Measurements from ENCODE around the gene SMS. TPM values are rescaled to one million over a fixed set of nuclear protein-coding genes. Genes with fewer than 3 reads are reported as not detected.

Gene SMS
- total RNA-seq, 1 experiment from 2014 or later: 216 TPM

- DNase-seq (ENCODE audit: extremely low read depth, low read depth): no peak
Measured at GRCh38 chrX:21975242-21975641, 34.7 kb downstream of the SMS start.

GRCh38 chrX:21975812-21976211 lies 35.3 kb downstream of the SMS start:
- DNase-seq (ENCODE audit: extremely low read depth, low read depth): peak; percentile 22

- no peak for DNase-seq (ENCODE audit: extremely low read depth, low read depth)
Measured at GRCh38 chrX:21978346-21978745, 37.8 kb downstream of the SMS start.

- no peak for DNase-seq (ENCODE audit: extremely low read depth, low read depth)
Measured at GRCh38 chrX:21982311-21982710, 41.8 kb downstream of the SMS start.

- DNase-seq (ENCODE audit: extremely low read depth, low read depth): peak; percentile 79
Measured at GRCh38 chrX:21985332-21985777, 44.8 kb downstream of the SMS start.

DNA sequence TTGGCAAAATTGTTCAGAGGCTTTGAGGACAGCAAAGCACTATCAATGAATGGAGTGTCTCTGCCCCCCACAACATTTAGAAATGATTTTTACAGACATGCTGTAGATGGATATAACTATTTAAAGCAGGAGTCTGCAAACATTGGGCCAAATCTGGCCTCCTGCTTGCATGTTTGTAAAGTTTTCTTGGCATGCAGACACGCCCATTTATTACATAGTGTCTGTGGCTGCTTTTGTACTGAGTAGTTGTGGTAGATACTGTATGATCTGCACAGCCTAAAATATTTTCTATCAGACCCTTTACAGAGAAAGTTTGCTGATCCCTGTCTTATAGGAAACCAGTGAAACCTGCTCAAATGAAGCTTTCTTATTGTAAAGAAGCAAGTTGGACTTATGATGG lies 46.1 kb downstream of the SMS start:
- no peak for DNase-seq (ENCODE audit: extremely low read depth, low read depth)

GRCh38 chrX:21989384-21989783 lies 48.9 kb downstream of the SMS start:
- no peak for DNase-seq (ENCODE audit: extremely low read depth, low read depth)

DNA sequence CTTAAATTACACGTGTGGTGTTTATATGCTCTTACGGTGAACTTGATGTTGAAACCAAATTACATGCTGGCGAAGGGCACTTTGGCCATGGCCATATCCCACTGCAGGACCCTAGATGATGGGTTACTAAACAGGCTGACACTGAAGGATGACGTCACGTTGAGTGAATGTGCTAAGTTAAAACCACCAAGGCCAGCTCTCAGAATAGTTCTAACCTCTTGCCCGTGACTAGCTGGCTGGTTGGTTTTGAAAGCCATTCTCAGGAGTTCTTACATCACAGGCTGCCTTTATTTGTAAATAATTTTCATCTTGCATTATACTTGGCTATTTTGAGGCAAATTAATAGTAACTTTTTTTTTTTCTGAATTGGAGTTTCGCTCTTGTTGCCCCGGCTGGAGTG lies 50.3 kb downstream of the SMS start:
- DNase-seq (ENCODE audit: extremely low read depth, low read depth): no peak

GRCh38 chrX:21991504-21991903 lies 51.0 kb downstream of the SMS start:
- DNase-seq (ENCODE audit: extremely low read depth, low read depth): no peak

DNA sequence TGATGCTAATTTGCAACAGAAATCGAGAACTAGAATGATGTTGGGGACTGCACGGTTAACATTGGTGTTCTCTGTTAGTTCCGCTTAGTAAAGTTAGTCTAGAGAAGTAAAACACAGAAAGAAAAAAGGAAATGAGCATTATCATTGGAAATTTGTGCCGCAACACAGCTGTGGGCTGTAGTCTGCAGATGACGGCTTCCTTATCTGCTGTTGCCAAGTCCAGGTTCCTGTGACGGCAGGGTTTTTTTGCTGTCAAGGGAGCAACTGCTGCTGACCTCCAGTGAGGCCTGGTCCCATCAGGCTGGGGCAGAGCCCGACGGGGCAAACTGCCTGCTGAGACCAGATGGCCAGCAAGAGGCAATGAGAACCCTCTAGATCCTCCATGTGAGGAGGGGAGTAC lies 52.8 kb downstream of the SMS start:
- no peak for DNase-seq (ENCODE audit: extremely low read depth, low read depth)

GRCh38 chrX:21996872-21997455 lies 56.5 kb downstream of the SMS start:
- DNase-seq (ENCODE audit: extremely low read depth, low read depth): peak; percentile 33

GRCh38 chrX:21998037-21998436 lies 57.5 kb downstream of the SMS start:
- no peak for DNase-seq (ENCODE audit: extremely low read depth, low read depth)

DNA sequence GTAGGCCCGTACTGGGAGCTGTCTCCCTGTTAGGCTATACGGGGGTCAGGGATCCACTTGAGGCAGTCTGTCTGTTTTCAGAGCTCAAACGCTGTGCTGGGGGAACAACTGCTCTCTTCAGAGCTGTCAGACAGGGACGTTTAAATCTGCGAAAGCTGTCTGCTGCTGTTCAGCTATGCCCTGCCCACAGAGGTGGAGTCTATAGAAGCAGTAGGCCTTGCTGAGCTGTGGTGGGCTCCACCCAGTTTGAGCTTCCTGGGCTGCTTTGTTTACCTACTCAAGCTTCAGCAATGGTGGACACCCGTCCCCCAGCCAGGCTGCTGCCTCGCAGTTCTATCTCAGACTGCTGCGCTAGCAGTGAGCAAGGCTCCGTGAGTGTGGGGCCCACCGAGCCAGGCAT lies 64.4 kb downstream of the SMS start:
- DNase-seq (ENCODE audit: extremely low read depth, low read depth): no peak

GRCh38 chrX:22012051-22012450 lies 71.5 kb downstream of the SMS start:
- no peak for DNase-seq (ENCODE audit: extremely low read depth, low read depth)

- no peak for DNase-seq (ENCODE audit: extremely low read depth, low read depth)
Measured at GRCh38 chrX:22012931-22013330, 72.4 kb downstream of the SMS start.

DNA sequence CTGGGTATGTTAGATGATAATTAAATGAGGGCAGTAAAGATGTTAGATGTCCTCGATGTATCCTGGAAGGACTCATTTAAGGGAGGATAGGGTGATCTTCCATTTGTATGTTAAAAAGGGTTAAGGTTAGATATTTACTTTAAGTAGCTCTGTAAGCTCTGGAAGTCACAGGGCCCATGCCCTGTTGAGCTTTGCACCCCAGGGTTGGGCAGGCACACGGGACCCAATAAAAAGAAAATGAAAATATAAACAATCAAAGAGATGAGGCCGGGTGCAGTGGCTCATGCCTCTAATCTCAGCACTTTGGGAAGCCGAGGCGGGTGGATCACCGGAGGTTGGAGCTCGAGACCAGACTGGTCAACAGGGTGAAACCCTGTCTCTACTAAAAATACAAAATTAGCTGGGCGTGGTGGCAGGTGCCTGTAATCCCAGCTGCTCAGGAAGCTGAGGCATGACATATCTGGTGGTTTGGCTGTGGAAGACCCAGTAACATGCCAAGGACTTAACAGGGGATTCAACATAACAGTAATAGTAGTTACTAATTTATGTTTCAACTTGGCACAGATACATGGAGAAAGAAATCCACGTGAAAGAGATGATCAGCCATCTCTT lies 74.7 kb downstream of the SMS start:
- DNase-seq (ENCODE audit: extremely low read depth, low read depth): no peak

DNA sequence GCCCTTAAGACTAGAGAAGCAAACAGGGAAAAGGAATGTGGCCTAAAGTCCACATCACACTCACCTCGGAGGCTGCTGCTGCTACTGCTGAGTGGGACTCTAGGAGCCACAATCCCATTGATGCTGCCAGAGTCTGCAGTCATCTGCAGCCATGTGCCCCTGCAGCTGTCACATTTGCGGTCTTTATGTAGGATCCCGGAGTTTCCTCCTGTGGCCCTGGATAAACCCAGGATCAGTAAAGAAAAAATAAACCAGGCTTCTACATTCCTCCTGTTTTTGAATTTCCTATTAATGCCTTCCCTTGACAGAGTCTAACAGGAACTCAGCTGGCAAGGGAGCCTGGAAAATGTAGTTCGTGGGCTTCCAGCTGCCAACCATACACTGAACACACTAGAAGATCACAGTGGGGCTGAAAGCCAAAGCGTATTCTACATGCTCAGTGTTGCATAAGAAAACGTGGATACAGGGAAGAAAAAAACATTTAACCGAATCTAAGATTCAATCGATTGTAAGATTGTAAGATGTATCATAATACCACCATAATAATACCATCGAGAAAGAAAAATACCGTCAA lies 81.3 kb downstream of the SMS start:
- DNase-seq (ENCODE audit: extremely low read depth, low read depth): no peak

DNA sequence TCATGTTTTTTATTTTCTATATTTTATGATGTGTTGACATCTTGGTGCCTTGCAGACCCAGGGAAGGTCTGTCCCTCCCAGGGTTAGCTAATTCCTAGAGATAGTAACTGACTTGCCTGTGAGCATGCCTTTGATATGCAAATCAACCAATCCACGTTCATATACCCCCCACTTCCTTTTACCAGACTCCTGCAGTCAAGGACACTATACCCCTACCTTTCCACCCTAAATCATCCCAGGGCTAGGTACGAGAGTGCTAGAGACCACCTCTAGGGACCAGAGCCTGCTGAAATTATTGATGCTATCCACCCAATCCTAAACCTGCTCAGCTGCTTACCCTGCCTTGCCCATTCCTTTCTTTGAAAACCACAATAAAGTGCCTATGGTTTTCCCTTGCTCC lies 84.1 kb downstream of the SMS start:
- no peak for DNase-seq (ENCODE audit: extremely low read depth, low read depth)

- no peak for DNase-seq (ENCODE audit: extremely low read depth, low read depth)
Measured at GRCh38 chrX:22025751-22026150, 85.2 kb downstream of the SMS start.

DNA sequence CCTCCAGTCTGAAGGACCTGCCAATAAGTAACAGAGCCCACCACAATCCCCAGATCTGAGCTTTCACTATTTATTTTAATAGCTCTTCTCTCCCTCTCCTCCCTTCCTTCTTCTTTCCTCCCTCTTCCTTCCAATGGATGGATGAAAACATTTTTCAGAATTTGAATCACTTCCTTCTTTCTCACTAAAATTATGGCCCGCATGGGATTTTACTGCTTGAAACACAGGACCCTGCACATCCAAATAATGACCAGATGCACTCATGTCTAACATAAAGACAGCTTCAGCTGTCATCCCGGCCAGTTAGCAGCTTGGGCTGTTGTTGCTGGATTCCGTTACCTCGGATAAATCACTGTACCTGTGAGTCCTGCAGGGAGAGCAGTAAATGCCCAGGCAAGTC lies 86.2 kb downstream of the SMS start:
- no peak for DNase-seq (ENCODE audit: extremely low read depth, low read depth)

GRCh38 chrX:22032084-22032483 lies 91.6 kb downstream of the SMS start, which contains the start of gene PHEX:
PHEX (plus strand) TSS chrX:22032325; CDS start chrX:22033006, 681 bp downstream.
- DNase-seq (ENCODE audit: extremely low read depth, low read depth): no peak

DNA sequence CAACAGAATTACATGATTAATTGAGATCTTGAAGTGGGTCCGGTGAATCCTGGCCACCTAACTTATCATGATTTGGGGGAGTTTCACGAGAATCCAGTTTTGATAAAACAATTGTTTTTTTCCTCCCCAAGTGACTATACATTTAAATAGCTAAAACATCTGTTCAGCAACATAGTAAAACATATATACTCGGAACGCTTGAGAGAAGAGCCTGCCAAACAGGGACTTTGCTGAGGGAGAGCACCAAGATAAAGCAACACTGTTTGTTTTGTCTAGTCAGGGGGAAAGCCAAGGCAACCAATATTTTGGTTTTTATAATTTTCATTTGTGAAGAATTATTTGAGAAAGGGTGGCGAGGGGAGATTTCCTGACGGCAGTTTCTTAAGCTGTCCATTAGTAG lies 92.0 kb downstream of the SMS start:
- no peak for DNase-seq (ENCODE audit: extremely low read depth, low read depth)

Data from NCI-H460 (cell line).